ENCODE data around the gene GTF2F1. TPM values are rescaled to one million over a fixed set of nuclear protein-coding genes. Genes with fewer than 3 reads are reported as not detected.
"Not testable (repeated sequence)": the region's sequence is repeated elsewhere in the genome, so short reads cannot be mapped to it uniquely, and the experiment has no call there.

The GTF2F1 gene
- total and polyA plus RNA-seq, 4 donors = 35.7 to 59.4 (median 43.4) TPM

DNA sequence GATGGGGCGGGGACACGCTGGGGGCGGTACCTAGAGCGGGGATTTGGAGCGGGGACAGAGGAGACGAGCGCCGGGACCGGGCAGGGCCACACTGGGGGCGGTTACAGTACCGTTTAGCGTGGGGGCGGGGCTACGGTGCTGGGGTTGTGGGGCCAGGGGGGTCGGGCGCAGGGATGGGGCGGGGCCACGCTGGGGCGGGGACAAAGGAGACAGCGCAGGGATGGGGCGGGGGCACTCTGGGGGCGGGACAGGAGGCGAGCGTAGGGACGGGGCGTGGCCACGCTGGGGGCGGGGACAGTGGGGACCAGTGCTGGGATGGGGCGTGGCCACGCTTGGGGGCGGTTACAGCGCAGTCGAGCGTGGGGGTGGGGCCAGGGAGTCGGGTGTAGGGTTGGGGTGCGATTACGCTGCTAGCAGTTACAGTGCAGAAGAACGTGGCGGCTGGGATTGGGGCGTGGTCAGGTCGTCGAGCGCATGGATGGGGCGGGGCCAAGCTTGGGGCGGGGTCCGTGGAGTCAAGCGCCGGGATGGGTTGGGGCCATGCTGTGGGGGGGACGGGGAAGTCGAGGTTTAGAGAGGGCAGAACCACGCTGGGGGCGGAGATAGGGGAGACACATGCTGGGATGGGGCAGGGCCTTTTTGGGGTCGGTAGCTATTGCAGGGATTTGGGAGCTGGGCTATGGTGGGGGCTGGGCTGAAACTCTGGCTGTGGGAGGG lies 19.7 kb downstream of the GTF2F1 start:
- H3K9me3 ChIP-seq (ENCODE audit: control insufficient read depth, low read length) = no peaks in the 10 kb centered on the region
- peak overlapping the region; percentile 85 to 95 for H3K27ac ChIP-seq (ENCODE audit: low read depth in 1 of 2, low read length in 2 of 2)
- DNase-seq (peak; percentile 99 to 100), ATAC-seq (ENCODE audit: low FRiP score) (peak; percentile 95)
- no peaks in the 10 kb centered on the region for H3K27me3 ChIP-seq (ENCODE audit: control insufficient read depth in 1 of 2, insufficient read depth in 2 of 2, low read length in 1 of 2)
- H3K4me3 ChIP-seq (ENCODE audit: low read length in 2 of 2) = peak overlapping the region; percentile 30 to 52
- no peaks in the 10 kb centered on the region for H3K4me1 ChIP-seq (ENCODE audit: control insufficient read depth in 1 of 2, insufficient read depth in 2 of 2, low read length in 2 of 2)
- H3K36me3 ChIP-seq (ENCODE audit: control insufficient read depth in 1 of 2, insufficient read depth in 2 of 2, low read length in 1 of 2) = no peaks in the 10 kb centered on the region
- WGBS, 2 donors = 1% methylated on average over 37 to 53 of the region's 53 CpGs
- intact Hi-C loops (cut with DNase I) = loop anchor here in 1 of 2 donors (2.0 kb wide), 1 partner anchor 52 kb away; the partner anchor contains the start of gene KHSRP

DNA sequence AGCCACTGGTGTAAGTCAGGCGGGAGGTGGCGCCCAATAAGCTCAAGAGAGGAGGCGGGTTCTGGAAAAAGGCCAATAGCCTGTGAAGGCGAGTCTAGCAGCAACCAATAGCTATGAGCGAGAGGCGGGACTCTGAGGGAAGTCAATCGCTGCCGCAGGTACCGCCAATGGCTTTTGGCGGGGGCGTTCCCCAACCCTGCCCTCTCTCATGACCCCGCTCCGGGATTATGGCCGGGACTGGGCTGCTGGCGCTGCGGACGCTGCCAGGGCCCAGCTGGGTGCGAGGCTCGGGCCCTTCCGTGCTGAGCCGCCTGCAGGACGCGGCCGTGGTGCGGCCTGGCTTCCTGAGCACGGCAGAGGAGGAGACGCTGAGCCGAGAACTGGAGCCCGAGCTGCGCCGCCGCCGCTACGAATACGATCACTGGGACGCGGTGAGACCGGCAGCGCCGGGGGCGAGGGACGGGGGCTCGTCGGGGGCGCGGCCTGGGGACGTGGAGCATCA lies 20.3 kb downstream of the GTF2F1 start, which contains the start of gene ALKBH7:
Gene ALKBH7 (plus strand): TSS at position 201 of the 502 bp plus-strand sequence. CDS start 27 bp downstream, at position 228.
- intact Hi-C loops (cut with DNase I) = loop anchor here in 1 of 2 donors (2.0 kb wide), 1 partner anchor 52 kb away; the partner anchor contains the start of gene KHSRP
- WGBS, 2 donors = 1% methylated on average over 43 to 47 of the region's 47 CpGs
- no peaks in the 10 kb centered on the region for H3K27me3 ChIP-seq (ENCODE audit: control insufficient read depth in 1 of 2, insufficient read depth in 2 of 2, low read length in 1 of 2)
- peak; percentile 97 to 100 for DNase-seq
- ATAC-seq (ENCODE audit: low FRiP score) = peak; percentile 94
- H3K4me3 ChIP-seq (ENCODE audit: low read length in 2 of 2) = peak within 1 kb of the TSS; percentile 30 to 52
- no peaks in the 10 kb centered on the region for H3K9me3 ChIP-seq (ENCODE audit: control insufficient read depth, low read length)
- no peaks in the 10 kb centered on the region for H3K36me3 ChIP-seq (ENCODE audit: control insufficient read depth in 1 of 2, insufficient read depth in 2 of 2, low read length in 1 of 2)
- peak within 1 kb of the TSS; percentile 85 to 95 for H3K27ac ChIP-seq (ENCODE audit: low read depth in 1 of 2, low read length in 2 of 2)
- H3K4me1 ChIP-seq (ENCODE audit: control insufficient read depth in 1 of 2, insufficient read depth in 2 of 2, low read length in 2 of 2) = no peaks in the 10 kb centered on the region

DNA sequence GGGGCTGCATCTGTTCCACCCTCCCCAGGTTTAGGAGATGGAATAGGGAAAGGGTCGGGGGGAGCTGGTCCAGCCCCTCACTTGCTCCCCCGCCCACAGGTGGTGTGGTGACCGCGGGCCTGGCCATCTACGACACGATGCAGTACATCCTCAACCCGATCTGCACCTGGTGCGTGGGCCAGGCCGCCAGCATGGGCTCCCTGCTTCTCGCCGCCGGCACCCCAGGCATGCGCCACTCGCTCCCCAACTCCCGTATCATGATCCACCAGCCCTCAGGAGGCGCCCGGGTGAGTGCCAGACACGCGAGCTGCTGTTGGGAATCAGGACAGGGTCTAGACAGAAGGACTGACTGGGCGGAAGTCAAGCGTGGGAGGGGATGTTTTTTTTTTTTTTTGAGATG lies 28.6 kb downstream of the GTF2F1 start:
- no peaks in the 10 kb centered on the region for H3K9me3 ChIP-seq (ENCODE audit: control insufficient read depth, low read length)
- H3K36me3 ChIP-seq (ENCODE audit: control insufficient read depth in 1 of 2, insufficient read depth in 2 of 2, low read length in 1 of 2) = peaks cover 4 to 5% of the 10 kb centered on the region in 2 donors
- WGBS, 2 donors = 96 to 97% methylated on average over 21 of the region's 21 CpGs
- H3K4me3 ChIP-seq (ENCODE audit: low read length in 2 of 2) = no peak overlapping the region
- no peak overlapping the region for H3K27ac ChIP-seq (ENCODE audit: low read depth in 1 of 2, low read length in 2 of 2)
- ATAC-seq (ENCODE audit: low FRiP score) = no peak
- intact Hi-C loops (cut with DNase I) = loop anchor here in 1 of 2 donors (10.0 kb wide), 1 partner anchor 90 kb away; the partner anchor contains the start of gene MLLT1
- no peaks in the 10 kb centered on the region for H3K4me1 ChIP-seq (ENCODE audit: control insufficient read depth in 1 of 2, insufficient read depth in 2 of 2, low read length in 2 of 2)
- no peaks in the 10 kb centered on the region for H3K27me3 ChIP-seq (ENCODE audit: control insufficient read depth in 1 of 2, insufficient read depth in 2 of 2, low read length in 1 of 2)
- DNase-seq = peak in 1 of 2 donors; percentile 76

DNA sequence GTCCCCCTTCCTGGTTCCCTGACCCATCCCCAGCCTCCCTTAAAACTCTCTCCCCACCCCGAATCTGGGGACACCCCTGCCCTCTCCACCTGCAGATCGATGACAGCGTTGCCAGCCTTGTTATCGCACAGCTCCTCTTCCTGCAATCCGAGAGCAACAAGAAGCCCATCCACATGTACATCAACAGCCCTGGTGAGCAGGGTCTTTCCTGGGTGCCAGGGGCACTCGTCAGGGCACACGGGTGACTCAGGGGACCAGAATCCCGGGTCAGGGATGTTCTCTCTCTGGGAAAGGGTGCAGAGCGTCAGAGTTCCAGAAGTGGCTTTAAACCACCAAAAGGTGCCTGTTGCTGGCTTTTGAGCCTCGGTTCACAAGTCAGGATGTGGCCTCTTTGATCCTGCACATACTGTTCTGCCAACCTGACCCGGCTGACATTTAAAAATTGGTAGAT lies 30.6 kb downstream of the GTF2F1 start:
- intact Hi-C loops (cut with DNase I) = loop anchor here in 1 of 2 donors (10.0 kb wide), 1 partner anchor 88 kb away; the partner anchor contains the start of gene MLLT1
- DNase-seq = no peak

DNA sequence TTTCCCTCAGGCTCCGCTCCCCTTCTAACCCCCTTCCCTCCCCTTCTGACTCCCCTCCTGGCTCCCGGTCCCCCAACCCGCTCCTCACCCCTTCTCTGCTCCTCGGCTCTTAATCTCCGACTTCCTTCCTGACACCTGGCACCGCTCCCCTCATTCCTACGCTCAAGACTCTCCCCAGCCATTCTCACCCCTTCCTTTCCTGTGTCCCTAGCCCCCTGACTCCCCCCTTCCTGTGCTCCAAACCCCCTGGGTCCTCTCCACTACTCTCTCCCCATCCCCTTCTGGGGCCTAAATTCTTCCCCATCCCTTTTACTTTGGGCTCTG lies 31.0 kb downstream of the GTF2F1 start:
- WGBS, 2 donors = 0 to 1% methylated on average over 7 of the region's 7 CpGs
- Histone ChIP-seq H3K27me3 (ENCODE audit: control insufficient read depth in 1 of 2, insufficient read depth in 2 of 2, low read length in 1 of 2) (no peaks in the 10 kb centered on the region), H3K27ac (ENCODE audit: low read depth in 1 of 2, low read length in 2 of 2) (peak overlapping the region in 1 of 2 donors; percentile 75), H3K36me3 (ENCODE audit: control insufficient read depth in 1 of 2, insufficient read depth in 2 of 2, low read length in 1 of 2) (peaks cover 4 to 5% of the 10 kb centered on the region in 2 donors), H3K4me3 (ENCODE audit: low read length in 2 of 2) (peak overlapping the region; percentile 52 to 98), H3K9me3 (ENCODE audit: control insufficient read depth, low read length) (no peaks in the 10 kb centered on the region), H3K4me1 (ENCODE audit: control insufficient read depth in 1 of 2, insufficient read depth in 2 of 2, low read length in 2 of 2) (no peaks in the 10 kb centered on the region)
- DNase-seq = no peak
- intact Hi-C loops (cut with DNase I) = loop anchor here in 1 of 2 donors (10.0 kb wide), 1 partner anchor 87 kb away; the partner anchor contains the start of gene MLLT1
- peak; percentile 41 for ATAC-seq (ENCODE audit: low FRiP score)

More for the DNA sequence above, 30.6 kb downstream of the GTF2F1 start:
- Histone ChIP-seq H3K36me3 (ENCODE audit: control insufficient read depth in 1 of 2, insufficient read depth in 2 of 2, low read length in 1 of 2) (peaks cover 4 to 5% of the 10 kb centered on the region in 2 donors), H3K9me3 (ENCODE audit: control insufficient read depth, low read length) (no peaks in the 10 kb centered on the region), H3K27me3 (ENCODE audit: control insufficient read depth in 1 of 2, insufficient read depth in 2 of 2, low read length in 1 of 2) (no peaks in the 10 kb centered on the region), H3K27ac (ENCODE audit: low read depth in 1 of 2, low read length in 2 of 2) (peak overlapping the region in 1 of 2 donors; percentile 75), H3K4me1 (ENCODE audit: control insufficient read depth in 1 of 2, insufficient read depth in 2 of 2, low read length in 2 of 2) (no peaks in the 10 kb centered on the region), H3K4me3 (ENCODE audit: low read length in 2 of 2) (peak overlapping the region; percentile 52 to 98)
- ATAC-seq (ENCODE audit: low FRiP score) = no peak
- 15% methylated on average over 11 of the region's 11 CpGs for WGBS, 2 donors

DNA sequence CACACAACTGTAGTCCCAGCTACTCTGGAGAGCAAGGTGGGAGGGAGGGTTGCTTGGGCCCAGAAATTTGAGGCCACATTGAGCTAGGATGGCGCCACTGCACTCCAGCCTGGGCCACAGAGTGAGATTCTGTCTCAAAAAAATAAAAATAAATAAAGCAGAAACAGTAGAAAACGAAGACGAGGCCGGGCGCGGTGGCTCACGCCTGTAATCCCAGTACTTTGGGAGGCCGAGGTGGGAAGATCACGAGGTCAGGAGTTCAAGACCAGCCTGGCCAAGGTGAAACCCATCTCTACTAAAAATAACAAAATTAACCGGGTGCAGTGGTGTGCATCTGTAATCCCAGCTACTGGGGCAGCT lies 32.1 kb downstream of the GTF2F1 start:
- not testable (repeated sequence) for H3K27ac ChIP-seq (ENCODE audit: low read depth in 1 of 2, low read length in 2 of 2); ATAC-seq (ENCODE audit: low FRiP score); H3K36me3 ChIP-seq (ENCODE audit: control insufficient read depth in 1 of 2, insufficient read depth in 2 of 2, low read length in 1 of 2); DNase-seq; H3K4me1 ChIP-seq (ENCODE audit: control insufficient read depth in 1 of 2, insufficient read depth in 2 of 2, low read length in 2 of 2); H3K4me3 ChIP-seq (ENCODE audit: low read length in 2 of 2); H3K27me3 ChIP-seq (ENCODE audit: control insufficient read depth in 1 of 2, insufficient read depth in 2 of 2, low read length in 1 of 2); H3K9me3 ChIP-seq (ENCODE audit: control insufficient read depth, low read length)
- intact Hi-C loops (cut with DNase I) = loop anchor here in 1 of 2 donors (10.0 kb wide), 1 partner anchor 86 kb away; the partner anchor contains the start of gene MLLT1
- WGBS, 2 donors = 94 to 95% methylated on average over 10 of the region's 10 CpGs

DNA sequence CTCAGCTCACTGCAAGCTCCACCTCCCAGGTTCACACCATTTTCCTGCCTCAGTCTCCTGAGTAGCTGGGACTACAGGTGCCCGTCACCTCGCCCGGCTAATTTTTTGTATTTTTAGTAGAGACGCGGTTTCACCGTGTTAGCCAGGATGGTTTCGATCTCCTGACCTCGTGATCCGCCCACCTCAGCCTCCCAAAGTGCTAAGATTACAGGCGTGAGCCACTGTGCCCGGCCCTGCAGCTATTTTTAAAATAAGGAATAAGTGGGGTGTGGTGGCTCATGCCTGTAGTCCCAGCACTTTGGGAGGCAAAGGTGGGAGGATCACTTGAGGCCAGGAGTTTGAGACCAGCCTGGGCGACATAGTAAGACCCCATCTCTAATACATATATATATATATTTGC lies 32.5 kb downstream of the GTF2F1 start:
- 92% methylated on average over 12 of the region's 12 CpGs for WGBS, 2 donors
- not testable (repeated sequence) for H3K27ac ChIP-seq (ENCODE audit: low read depth in 1 of 2, low read length in 2 of 2); ATAC-seq (ENCODE audit: low FRiP score); DNase-seq; H3K36me3 ChIP-seq (ENCODE audit: control insufficient read depth in 1 of 2, insufficient read depth in 2 of 2, low read length in 1 of 2); H3K9me3 ChIP-seq (ENCODE audit: control insufficient read depth, low read length); H3K4me1 ChIP-seq (ENCODE audit: control insufficient read depth in 1 of 2, insufficient read depth in 2 of 2, low read length in 2 of 2); H3K4me3 ChIP-seq (ENCODE audit: low read length in 2 of 2); H3K27me3 ChIP-seq (ENCODE audit: control insufficient read depth in 1 of 2, insufficient read depth in 2 of 2, low read length in 1 of 2)
- intact Hi-C loops (cut with DNase I) = loop anchor here in 1 of 2 donors (10.0 kb wide), 1 partner anchor 86 kb away; the partner anchor contains the start of gene MLLT1

DNA sequence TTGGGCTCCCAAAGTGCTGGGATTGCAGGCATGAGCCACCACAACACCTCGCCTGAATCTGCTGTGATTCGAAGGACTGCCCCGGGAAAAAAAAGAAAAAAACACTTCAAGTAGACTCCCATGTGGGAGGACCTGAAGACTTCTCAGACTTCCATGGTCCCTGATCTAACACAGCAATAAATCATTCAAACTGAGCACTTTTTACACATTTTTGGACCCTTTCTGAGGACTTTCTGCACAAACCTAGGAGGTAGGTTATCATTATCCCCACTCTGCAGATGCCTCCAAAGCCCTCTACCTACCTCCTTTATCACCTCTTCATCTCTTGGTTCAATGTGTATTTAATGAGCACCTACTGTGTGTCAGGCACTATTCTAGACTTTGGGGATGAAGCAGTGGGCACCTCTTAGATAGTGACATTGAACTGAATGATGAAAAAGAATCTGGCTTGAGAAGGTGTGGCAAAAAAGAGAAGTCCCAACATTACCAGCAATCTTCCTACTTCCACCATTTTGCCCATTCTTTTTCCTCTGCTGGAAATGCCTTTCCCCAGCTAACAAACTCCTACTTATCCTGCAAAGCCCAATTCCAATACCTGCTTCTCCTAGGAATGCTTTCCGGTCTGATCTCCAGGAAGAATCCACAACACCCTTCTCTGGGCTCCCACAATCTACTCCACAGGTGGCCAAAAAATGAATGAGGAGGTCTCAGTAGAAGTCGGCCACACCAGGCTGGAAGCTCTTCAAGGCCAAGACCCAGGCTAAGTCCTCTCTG lies 33.2 kb downstream of the GTF2F1 start:
- no peak for ATAC-seq (ENCODE audit: low FRiP score)
- intact Hi-C loops (cut with DNase I) = loop anchor here in 1 of 2 donors (10.0 kb wide), 1 partner anchor 85 kb away; the partner anchor contains the start of gene MLLT1
- H3K27me3 ChIP-seq (ENCODE audit: control insufficient read depth in 1 of 2, insufficient read depth in 2 of 2, low read length in 1 of 2) = no peaks in the 10 kb centered on the region
- 74 to 76% methylated on average over 5 of the region's 5 CpGs for WGBS, 2 donors
- H3K36me3 ChIP-seq (ENCODE audit: control insufficient read depth in 1 of 2, insufficient read depth in 2 of 2, low read length in 1 of 2) = peaks cover 0 to 3% of the 10 kb centered on the region in 2 donors
- H3K4me1 ChIP-seq (ENCODE audit: control insufficient read depth in 1 of 2, insufficient read depth in 2 of 2, low read length in 2 of 2) = no peaks in the 10 kb centered on the region
- H3K9me3 ChIP-seq (ENCODE audit: control insufficient read depth, low read length) = no peaks in the 10 kb centered on the region
- DNase-seq = no peak
- H3K4me3 ChIP-seq (ENCODE audit: low read length in 2 of 2) = no peak overlapping the region
- no peak overlapping the region for H3K27ac ChIP-seq (ENCODE audit: low read depth in 1 of 2, low read length in 2 of 2)
